ENCODE measurements around the gene FDXR.

The FDXR gene

DNA sequence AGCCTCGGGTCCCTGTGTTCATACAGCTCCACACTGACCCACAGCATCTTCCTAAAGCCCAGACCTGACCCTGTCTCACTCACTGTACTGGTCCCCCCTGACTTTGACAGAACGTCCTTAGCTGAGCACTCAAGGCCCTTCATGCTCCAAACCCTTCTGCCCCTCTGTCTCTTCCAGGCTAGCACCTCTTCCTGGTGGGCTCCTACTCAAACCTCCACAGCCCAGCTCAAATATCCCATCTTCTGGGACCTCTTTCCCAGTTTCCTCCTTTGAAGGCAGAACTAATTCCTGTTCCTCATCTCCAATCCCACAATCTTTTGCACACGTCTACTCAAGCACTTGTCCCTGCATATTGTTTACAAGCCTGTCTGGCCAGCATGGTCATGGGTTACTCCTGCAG lies 21.9 kb downstream of the FDXR start:
- DNase-seq (ENCODE audit: extremely low spot score), result no peak
- ChIA-PET POLR2A (interaction anchor here (1.7 kb wide), 1 partner anchor 22 kb away, joined by 6 read pairs; the partner anchor contains the start of gene FDXR), CTCF (interaction anchor here (1.2 kb wide), 1 partner anchor 12 kb away, joined by 3 read pairs; no protein-coding TSS in a partner anchor)
- TF ChIP-seq, protein P1, sequence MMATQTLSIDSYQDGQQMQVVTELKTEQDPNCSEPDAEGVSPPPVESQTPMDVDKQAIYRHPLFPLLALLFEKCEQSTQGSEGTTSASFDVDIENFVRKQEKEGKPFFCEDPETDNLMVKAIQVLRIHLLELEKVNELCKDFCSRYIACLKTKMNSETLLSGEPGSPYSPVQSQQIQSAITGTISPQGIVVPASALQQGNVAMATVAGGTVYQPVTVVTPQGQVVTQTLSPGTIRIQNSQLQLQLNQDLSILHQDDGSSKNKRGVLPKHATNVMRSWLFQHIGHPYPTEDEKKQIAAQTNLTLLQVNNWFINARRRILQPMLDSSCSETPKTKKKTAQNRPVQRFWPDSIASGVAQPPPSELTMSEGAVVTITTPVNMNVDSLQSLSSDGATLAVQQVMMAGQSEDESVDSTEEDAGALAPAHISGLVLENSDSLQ (IDR thresholded peaks at IDR 0.05), result no peak
- TF ChIP-seq CTBP1 (IDR thresholded peaks at IDR 0.05; ENCODE audit: borderline replicate concordance) (no peak), SP1 (IDR thresholded peaks at IDR 0.05) (no peak), NFRKB (IDR thresholded peaks at IDR 0.05) (no peak), LEF1 (IDR thresholded peaks at IDR 0.05; ENCODE audit: borderline replicate concordance) (no peak), FOXA1 (IDR thresholded peaks at IDR 0.05) (no peak), ZNF384 (IDR thresholded peaks at IDR 0.05) (no peak), ARNT (IDR thresholded peaks at IDR 0.05) (no peak), FOXM1 (IDR thresholded peaks at IDR 0.05; ENCODE audit: borderline replicate concordance) (no peak), HDGF (IDR thresholded peaks at IDR 0.05; ENCODE audit: borderline replicate concordance) (no peak)

DNA sequence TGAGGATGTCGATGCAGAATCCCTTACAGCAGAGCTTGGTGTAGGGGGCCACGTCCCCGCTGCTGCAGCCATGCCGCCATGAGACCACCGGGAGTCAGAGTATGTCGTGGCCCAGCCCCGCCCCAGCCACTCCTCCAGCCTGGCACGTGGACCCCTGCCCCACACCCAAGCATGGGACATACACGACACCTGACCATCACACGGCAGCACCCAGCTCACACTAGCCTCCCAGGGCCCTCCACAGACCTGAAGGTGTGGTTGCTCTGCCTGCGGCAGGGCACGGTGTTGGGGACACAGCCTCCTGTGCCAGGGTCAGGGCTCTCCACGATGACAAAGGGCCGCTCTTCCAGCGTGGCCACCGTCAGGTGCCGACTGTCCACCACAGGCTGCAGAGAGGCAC lies 22.5 kb downstream of the FDXR start:
- ChIA-PET CTCF (interaction anchor here (1.2 kb wide), 1 partner anchor 13 kb away, joined by 3 read pairs; no protein-coding TSS in a partner anchor), POLR2A (interaction anchor here (0.6 to 1.7 kb wide), 2 partner anchors 23 to 74 kb away, joined by 3 to 6 read pairs; partner anchors contain the start of genes FDXR and NAT9)
- DNase-seq (ENCODE audit: extremely low spot score), result no peak
- TF ChIP-seq, protein P1 (IDR thresholded peaks at IDR 0.05), result no peak
- no peak for TF ChIP-seq ZNF384 (IDR thresholded peaks at IDR 0.05)
- TF ChIP-seq L3MBTL2 (conservative IDR thresholded peaks at IDR 0.05), result no peak
- TF ChIP-seq ARNT (IDR thresholded peaks at IDR 0.05), result no peak
- TF ChIP-seq CTBP1 (IDR thresholded peaks at IDR 0.05; ENCODE audit: borderline replicate concordance), result no peak
- TF ChIP-seq FOXA1 (IDR thresholded peaks at IDR 0.05), result no peak
- no peak for TF ChIP-seq BHLHE40 (IDR thresholded peaks at IDR 0.05; ENCODE audit: borderline replicate concordance)
- no peak for TF ChIP-seq HDGF (IDR thresholded peaks at IDR 0.05; ENCODE audit: borderline replicate concordance)
- no peak for TF ChIP-seq ELF4 (IDR thresholded peaks at IDR 0.05)
- no peak for TF ChIP-seq LEF1 (IDR thresholded peaks at IDR 0.05; ENCODE audit: borderline replicate concordance)
- TF ChIP-seq NFRKB (IDR thresholded peaks at IDR 0.05), result no peak
- no peak for TF ChIP-seq TARDBP (IDR thresholded peaks at IDR 0.05)
- no peak for TF ChIP-seq SUZ12 (IDR thresholded peaks at IDR 0.05)
- no peak for TF ChIP-seq FOXM1 (IDR thresholded peaks at IDR 0.05; ENCODE audit: borderline replicate concordance)
- no peak for TF ChIP-seq FOXK2 (IDR thresholded peaks at IDR 0.05)
- TF ChIP-seq SP1 (IDR thresholded peaks at IDR 0.05), result no peak

DNA sequence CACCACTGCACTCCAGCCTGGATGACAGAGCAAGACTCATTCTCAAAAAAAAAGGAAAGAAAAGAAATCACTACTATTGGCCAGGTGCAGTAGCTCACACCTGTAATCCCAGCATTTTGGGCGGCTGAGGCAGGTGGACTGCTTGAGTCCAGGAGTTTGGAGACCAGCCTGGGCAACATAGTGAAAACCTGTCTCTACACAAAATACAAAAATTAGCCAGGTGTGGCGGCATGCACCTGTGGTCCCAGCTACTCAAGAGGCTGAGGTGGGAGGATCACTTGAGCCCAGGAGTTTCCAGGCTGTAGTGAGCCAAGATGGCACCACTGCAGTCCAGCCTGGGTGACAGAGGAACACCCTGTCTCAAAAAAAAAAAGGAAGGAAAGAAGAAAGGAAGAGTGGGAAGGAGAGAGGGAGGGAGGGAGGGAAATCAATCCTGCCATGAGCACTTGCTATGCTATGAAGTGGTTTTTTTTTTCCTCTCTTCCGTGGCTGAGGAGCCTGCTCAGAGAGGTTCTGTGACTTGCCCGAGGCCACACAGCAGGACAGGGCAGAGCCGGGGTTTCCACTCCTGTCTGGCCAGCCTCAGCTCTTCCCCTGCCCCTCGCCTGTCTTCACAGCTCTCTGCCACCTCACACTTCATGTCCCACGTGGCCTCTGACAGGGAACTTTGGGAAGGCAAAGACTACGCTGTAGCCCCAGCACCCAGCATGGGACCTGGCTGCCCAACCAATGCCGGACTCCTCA lies 24.0 kb downstream of the FDXR start:
- TF ChIP-seq NFRKB (IDR thresholded peaks at IDR 0.05) (no peak), SUZ12 (IDR thresholded peaks at IDR 0.05) (no peak), HDGF (IDR thresholded peaks at IDR 0.05; ENCODE audit: borderline replicate concordance) (no peak), ARNT (IDR thresholded peaks at IDR 0.05) (no peak), SP1 (IDR thresholded peaks at IDR 0.05) (no peak), L3MBTL2 (conservative IDR thresholded peaks at IDR 0.05) (no peak), FOXA1 (IDR thresholded peaks at IDR 0.05) (no peak), ELF4 (IDR thresholded peaks at IDR 0.05) (no peak), FOXM1 (IDR thresholded peaks at IDR 0.05; ENCODE audit: borderline replicate concordance) (no peak), ZNF384 (IDR thresholded peaks at IDR 0.05) (no peak)
- ChIA-PET CTCF (interaction anchor here (1.5 kb wide), 1 partner anchor 28 kb away, joined by 3 read pairs; no protein-coding TSS in a partner anchor), POLR2A (interaction anchor here (0.7 kb wide), 1 partner anchor 24 kb away, joined by 4 read pairs; the partner anchor contains the start of gene FDXR)
- DNase-seq (ENCODE audit: extremely low spot score), result no peak

DNA sequence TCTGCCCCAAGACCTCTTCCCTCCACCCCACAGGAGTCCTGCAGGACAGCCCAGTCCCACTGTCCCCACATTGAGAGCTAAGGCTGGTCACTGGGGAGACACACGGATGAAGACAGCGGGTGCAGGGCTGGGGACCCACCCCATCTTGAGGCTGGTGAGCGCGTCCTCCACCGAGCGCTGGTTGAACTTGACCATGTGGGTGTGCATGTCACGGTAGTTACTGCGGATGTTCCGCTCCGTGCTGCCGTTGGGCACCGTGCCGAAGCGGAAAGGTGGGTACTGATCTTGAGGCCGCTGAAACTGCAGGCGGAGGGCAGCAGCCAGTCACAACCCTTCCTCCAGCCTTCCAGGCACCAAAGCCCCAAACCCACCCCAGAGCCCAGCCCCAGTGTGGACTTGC lies 26.2 kb downstream of the FDXR start:
- no peak for TF ChIP-seq HDGF (IDR thresholded peaks at IDR 0.05; ENCODE audit: borderline replicate concordance)
- no peak for TF ChIP-seq ELF4 (IDR thresholded peaks at IDR 0.05)
- TF ChIP-seq L3MBTL2 (conservative IDR thresholded peaks at IDR 0.05), result no peak
- no peak for TF ChIP-seq BHLHE40 (IDR thresholded peaks at IDR 0.05; ENCODE audit: borderline replicate concordance)
- no peak for TF ChIP-seq SP1 (IDR thresholded peaks at IDR 0.05)
- no peak for TF ChIP-seq CTBP1 (IDR thresholded peaks at IDR 0.05; ENCODE audit: borderline replicate concordance)
- no peak for TF ChIP-seq LEF1 (IDR thresholded peaks at IDR 0.05; ENCODE audit: borderline replicate concordance)
- no peak for TF ChIP-seq FOXA1 (IDR thresholded peaks at IDR 0.05)
- TF ChIP-seq NFRKB (IDR thresholded peaks at IDR 0.05), result no peak
- TF ChIP-seq TARDBP (IDR thresholded peaks at IDR 0.05), result no peak
- CTCF ChIA-PET, result no interaction called here
- POLR2A ChIA-PET, result interaction anchor here (0.9 to 1.1 kb wide), 2 partner anchors 13 to 26 kb away, joined by 3 to 4 read pairs; partner anchors contain the start of gene FDXR
- DNase-seq (ENCODE audit: extremely low spot score), result no peak

DNA sequence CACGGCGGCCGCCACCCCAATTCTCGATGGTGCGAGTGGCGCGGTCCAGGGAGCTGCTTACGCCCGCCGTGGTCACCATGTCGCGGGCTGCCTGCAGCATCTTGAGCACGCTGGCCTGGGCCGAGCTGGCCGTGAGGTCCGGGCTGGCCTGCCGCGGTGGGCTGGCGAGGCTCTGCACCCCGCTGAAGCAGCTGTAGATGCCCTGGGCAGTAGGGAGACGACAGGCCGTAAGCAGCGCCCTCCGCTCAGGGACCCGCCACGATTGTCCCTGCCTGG lies 29.5 kb downstream of the FDXR start:
- POLR2A ChIA-PET, result interaction anchor here (0.6 to 3.4 kb wide), 6 partner anchors 10 to 29 kb away, joined by 3 to 39 read pairs (median 4); partner anchors contain the start of gene FDXR
- no peak for DNase-seq (ENCODE audit: extremely low spot score)
- CTCF ChIA-PET, result interaction anchor here (0.9 to 2.9 kb wide), 17 partner anchors 9 to 118 kb away, joined by 3 to 25 read pairs (median 7); partner anchors contain the start of genes FDXR and GRIN2C
- TF ChIP-seq ARNT (IDR thresholded peaks at IDR 0.05) (no peak), TARDBP (IDR thresholded peaks at IDR 0.05) (no peak), CTBP1 (IDR thresholded peaks at IDR 0.05; ENCODE audit: borderline replicate concordance) (no peak), ZNF384 (IDR thresholded peaks at IDR 0.05) (no peak), BHLHE40 (IDR thresholded peaks at IDR 0.05; ENCODE audit: borderline replicate concordance) (no peak)

DNA sequence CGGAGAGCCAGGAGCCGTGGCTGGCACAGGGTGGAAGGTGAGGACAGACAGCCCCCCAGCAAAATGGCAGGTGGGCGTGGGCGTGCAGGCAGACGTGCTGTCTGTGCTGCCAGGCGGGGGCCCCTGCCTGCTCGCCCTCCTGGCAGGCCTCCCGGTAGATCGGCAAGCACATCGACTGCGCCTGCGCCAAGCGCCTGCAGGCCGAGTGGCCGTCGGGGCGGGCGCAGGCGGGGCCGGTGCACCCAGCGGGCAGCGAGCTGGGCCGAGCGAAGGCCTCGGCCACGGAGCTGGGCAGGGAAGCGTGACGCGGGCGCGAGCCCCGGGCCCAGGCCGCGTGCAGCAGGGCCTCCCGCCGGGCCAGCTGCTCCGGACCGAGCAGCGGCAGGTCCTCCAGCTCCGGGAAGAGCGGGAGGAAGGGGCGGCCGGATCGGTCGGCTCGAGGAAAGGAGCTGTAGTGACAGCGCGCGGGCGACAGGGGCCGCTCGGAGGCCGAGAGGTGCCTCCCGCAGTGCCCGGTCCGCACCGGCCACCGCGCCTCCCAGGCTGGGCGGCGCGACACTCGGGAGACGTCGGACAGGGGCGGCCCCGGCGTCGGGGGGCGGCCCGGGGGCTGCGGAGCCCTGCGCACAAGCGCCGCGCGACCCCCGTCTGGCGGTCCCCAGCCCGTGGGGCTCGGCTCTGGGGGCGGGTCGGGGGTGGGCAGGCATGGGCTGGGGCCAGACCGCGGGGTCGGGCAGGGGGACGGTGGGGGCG lies 30.0 kb downstream of the FDXR start:
- CTCF ChIA-PET, result interaction anchor here (0.9 to 2.9 kb wide), 17 partner anchors 10 to 118 kb away, joined by 3 to 25 read pairs (median 7); partner anchors contain the start of genes FDXR and GRIN2C
- DNase-seq (ENCODE audit: extremely low spot score), result peak; percentile 89
- no peak for TF ChIP-seq FOXK2 (IDR thresholded peaks at IDR 0.05)
- no peak for TF ChIP-seq SUZ12 (IDR thresholded peaks at IDR 0.05)
- no peak for TF ChIP-seq HDGF (IDR thresholded peaks at IDR 0.05; ENCODE audit: borderline replicate concordance)
- TF ChIP-seq, protein P1 (IDR thresholded peaks at IDR 0.05), result no peak
- POLR2A ChIA-PET, result interaction anchor here (0.6 to 3.4 kb wide), 6 partner anchors 10 to 30 kb away, joined by 3 to 39 read pairs (median 4); partner anchors contain the start of gene FDXR
